ENCODE results near the gene GNLY.
A peak's percentile ranks its signal among the peaks of the same experiment; 100 is the strongest.
"Not testable (repeated sequence)": the region's sequence is repeated elsewhere in the genome, so short reads cannot be mapped to it uniquely, and the experiment has no call there.

The GNLY gene

DNA sequence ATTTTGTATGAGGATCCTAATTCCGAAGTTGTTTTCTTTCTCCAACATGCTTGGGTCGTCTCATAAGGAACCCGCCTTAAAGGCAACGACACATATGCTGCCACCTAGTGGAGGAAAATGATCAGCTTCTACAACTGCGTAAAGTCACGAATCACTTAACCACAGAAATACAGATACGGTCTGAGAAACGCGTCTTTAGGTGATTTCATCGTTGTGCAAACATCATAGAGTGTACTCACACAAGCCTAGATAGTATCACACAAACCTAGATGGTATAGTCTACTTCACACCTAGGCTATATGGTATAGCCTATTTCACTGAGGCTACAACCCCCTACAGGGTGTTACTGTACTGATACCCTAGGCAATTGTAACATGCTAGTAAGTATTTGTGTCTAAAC lies 13.1 kb downstream of the GNLY start:
- DNase-seq (ENCODE audit: low read depth, low spot score) = peak; percentile 53

DNA sequence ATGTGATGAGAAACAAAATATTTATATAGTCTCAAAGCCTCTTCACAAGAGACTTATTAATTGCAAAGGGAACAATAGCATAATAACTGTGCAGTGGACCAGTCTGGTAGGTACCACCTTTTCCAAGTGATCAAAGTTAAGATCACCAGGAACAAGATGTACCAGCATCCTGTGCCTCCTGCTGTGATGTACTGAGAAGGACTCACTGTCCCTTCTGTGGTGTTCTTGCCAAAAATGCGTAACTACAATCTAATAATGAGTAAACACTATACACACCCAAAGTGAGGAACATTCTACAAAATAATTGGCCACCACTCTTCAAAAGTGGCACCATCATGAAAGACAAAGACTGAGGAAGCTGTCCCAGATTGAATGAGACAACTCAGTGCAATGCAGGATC lies 14.5 kb downstream of the GNLY start:
- no peak for DNase-seq (ENCODE audit: low read depth, low spot score)

GRCh38 chr2:85709401-85709811 lies 15.2 kb downstream of the GNLY start:
- no peak for DNase-seq (ENCODE audit: low read depth, low spot score)

GRCh38 chr2:85710687-85711577 lies 16.8 kb downstream of the GNLY start:
- no peak for DNase-seq (ENCODE audit: low read depth, low spot score)

GRCh38 chr2:85711578-85712060 lies 17.5 kb downstream of the GNLY start:
- DNase-seq (ENCODE audit: low read depth, low spot score) = no peak

GRCh38 chr2:85712336-85712735 lies 18.2 kb downstream of the GNLY start:
- DNase-seq (ENCODE audit: low read depth, low spot score) = no peak

- no peak for DNase-seq (ENCODE audit: low read depth, low spot score)
Measured at GRCh38 chr2:85712849-85713612, 18.9 kb downstream of the GNLY start.

- DNase-seq (ENCODE audit: low read depth, low spot score) = no peak
Measured at GRCh38 chr2:85713836-85714235, 19.7 kb downstream of the GNLY start.

DNA sequence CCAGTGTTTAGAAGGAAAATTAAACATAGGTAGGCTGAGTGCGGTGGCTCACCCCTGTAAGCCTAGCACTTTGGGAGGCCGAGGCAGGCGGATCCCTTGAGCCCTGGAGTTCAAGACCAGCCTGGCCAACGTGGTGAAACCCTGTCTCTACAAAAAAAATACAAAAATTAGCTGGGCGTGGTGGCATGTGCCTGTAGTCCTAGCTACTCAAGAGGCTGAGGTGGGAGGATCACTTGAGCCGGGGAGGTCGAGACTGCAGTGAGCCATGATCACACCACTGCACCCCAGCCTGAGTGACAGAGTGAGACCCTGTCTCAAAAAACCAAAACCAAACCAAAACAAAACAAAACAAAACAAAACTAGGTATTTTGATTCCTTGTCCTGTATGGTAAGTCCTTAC lies 20.3 kb downstream of the GNLY start:
- not testable (repeated sequence) for DNase-seq (ENCODE audit: low read depth, low spot score)

DNA sequence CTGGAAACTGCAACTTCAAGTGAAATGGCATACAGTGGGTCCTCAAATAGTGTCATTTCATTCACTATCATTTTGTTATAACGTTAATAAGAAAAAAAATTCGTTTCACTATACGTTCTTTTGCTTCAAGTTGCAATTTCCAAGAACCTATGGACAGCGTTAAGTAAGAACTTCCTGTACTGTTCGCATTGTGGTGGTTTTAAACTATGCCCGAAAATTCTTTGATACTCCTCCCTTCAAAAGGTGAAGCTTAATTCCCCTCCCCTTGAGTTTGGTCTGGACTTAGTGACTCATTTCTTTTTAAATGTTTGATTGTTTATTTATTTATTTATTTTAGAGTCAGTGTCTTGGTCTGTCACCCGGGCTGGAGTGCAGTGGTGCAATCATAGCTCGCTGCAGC lies 20.7 kb downstream of the GNLY start:
- no peak for DNase-seq (ENCODE audit: low read depth, low spot score)

DNA sequence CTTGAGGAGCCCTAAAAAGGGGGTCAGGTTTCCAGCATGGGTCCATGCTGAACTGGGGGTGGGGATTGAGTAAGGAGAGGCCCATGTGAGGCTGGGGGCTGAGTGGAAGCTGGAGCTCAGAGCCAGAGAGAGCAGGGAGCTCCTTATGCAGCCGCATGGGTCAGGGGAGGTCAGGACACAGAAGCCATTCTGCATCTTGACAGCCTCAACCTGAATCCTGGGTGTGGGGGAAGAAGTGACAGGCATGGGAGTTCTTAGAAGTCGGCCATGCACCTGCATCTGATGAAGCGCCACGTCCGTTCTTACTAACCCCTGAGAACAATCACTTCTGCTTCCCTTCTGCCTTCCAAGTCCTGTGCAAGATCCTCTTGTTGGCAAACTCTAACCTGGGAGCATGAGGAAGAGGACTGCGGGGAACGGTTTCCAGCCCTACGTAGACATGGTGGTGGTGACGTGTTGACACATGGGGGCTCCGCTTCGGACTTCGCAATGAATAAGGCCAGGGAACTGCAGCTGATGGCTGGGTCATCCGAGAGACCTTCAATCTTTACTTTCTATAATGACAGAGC lies 22.3 kb downstream of the GNLY start:
- no peak for DNase-seq (ENCODE audit: low read depth, low spot score)

DNA sequence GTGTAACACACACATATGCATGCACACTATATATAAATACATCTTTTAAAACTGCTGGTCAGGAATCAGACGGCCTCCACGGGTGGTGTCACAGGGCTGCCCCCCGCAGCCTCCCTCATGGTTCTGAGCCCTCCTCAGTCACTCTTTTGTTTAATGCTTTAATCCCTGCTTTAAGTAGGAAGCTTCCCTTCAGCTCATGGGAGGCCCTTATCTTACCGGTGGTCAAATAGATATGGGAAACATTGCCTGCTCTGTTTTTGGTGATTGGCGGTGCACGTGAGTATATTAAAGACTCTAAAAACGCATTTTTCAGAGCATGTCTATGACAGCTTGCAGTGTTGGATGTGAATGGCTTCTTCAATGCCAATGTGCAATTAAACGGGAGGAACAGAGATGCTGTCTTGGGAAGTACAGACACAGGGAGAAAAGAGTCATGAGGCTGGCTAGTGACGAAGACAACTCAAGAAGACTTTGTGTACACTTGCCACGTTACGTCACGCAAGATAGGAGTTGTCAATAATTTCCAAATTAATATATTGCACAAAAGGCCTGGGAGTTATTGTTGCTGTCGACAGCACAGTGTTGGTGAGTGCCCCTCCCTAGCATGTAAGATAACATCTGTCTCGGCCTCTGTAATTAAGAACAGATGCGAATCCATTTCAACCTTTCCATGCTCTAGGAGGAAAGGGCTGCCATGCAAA lies 23.3 kb downstream of the GNLY start:
- no peak for DNase-seq (ENCODE audit: low read depth, low spot score)

- no peak for DNase-seq (ENCODE audit: low read depth, low spot score)
Measured at GRCh38 chr2:85718009-85718391, 23.8 kb downstream of the GNLY start.

DNA sequence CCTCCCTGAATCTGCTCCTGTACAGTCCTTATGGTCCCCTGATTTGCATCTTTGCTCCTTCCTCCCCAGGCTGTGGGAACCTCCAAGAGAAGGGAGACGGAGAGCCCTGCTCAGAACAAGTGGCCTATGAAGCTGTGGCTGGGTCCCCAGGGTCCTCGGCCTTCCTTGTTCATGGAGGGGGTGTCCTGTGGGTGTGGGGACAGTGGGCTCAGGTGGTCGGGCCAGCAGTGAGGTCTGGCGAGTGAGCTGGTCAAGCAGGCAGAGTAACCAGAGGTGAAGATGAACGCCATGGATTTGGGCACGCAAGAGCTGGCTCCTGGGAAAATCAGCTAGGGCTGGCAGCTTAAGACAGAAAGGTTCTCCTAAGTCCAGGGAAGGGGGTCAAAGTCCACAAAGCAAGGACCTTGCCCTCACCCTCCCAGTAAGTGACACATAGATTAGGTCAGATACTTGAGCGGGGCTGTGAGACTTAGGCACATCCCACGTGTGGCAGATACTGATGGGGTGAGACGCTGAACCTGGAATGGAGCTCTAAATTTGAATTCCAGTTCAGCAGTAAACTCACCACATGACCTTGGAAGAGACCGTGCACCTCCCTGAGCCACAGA lies 24.8 kb downstream of the GNLY start:
- DNase-seq (ENCODE audit: low read depth, low spot score) = no peak

DNA sequence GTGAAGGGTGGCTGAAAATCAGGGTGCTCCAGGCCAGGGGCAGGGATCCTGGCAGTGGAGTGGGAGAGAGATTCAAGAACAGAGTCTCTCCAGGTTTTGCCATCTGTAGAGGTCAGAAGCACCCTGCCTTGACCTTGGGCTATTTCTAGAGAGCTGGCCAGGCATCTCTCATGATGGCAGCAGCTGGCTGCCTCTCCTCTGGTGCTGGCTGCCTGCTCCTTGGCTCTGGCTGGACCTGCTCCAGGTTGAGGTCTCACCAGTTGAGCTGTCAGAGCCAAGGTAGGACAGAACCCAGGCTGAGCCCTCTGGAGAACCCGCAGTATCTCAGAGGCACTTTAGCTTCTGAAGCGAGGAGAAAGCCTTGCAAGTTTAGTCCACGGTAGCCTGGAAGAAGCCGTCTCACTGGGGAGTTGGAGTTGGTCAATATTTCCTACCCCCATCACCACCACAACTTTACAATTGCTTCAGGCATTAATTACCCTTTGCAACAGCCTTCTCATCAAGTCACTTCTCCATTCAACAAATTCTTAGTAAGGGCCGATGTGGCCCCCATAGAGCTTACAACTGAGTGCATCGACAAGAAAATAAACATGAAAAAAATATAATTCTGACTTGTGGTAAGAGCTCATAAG lies 25.6 kb downstream of the GNLY start:
- DNase-seq (ENCODE audit: low read depth, low spot score) = no peak

DNA sequence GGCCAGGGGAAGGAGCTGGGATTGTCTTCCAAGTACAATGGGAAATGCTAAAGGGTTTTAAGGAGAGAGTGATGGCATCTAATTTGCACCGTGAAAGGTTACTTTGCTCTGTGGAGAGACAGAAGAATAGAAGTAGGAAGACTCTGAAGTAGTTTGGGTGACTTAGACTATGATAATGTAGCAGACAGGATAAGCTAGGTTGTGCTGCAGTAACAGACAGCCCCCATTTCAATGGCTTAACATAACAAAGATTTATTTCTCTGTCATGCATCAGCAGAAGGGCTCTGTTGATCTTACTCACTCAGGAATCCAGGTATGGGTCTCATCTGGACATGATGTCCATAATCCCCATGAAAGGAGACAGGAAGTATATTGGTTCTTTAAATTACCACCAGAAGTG lies 26.4 kb downstream of the GNLY start:
- no peak for DNase-seq (ENCODE audit: low read depth, low spot score)

GRCh38 chr2:85721641-85722040 lies 27.5 kb downstream of the GNLY start:
- no peak for DNase-seq (ENCODE audit: low read depth, low spot score)

- no peak for DNase-seq (ENCODE audit: low read depth, low spot score)
Measured at GRCh38 chr2:85722519-85722918, 28.4 kb downstream of the GNLY start.

DNA sequence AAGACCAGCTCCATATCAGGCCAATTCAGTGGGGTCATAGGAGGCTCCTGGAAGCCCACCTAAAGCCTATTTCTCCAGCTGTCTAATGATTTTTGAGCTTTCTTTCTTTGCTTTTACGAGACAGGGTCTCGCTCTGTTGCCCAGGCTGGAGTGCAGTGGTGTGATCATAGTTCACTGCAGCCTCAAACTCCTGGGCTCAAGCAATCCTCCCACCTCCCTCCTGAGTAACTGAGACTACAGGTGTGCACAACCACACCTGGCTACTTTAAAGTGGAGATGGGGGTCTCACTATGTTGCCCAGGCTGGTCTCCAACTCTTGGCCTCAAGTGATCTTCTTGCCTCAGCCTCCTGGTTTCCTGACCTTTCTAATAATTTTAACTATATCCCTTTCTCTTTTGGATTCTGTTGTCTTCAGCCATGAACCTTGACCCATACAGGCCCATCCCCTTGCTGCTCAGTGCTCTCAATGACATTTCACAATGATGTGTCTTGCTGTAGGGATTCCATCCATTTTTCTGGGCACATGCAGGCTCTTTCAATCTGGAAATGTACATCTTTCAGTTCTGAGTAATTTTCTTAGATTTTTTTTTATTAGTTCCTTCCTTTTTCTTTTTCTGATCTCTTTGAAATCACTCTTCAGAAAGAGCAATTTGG lies 29.7 kb downstream of the GNLY start:
- no peak for DNase-seq (ENCODE audit: low read depth, low spot score)

GRCh38 chr2:85724731-85725181 lies 30.6 kb downstream of the GNLY start:
- no peak for DNase-seq (ENCODE audit: low read depth, low spot score)

Measured in brain pericyte (primary cell).